Measurements from ENCODE around the gene RASA3. TPM values are rescaled to one million over a fixed set of nuclear protein-coding genes. Genes with fewer than 3 reads are reported as not detected.
"Not testable (repeated sequence)": the region's sequence is repeated elsewhere in the genome, so short reads cannot be mapped to it uniquely, and the experiment has no call there.

Gene RASA3
- total and polyA plus RNA-seq, 12 donors, result 6.8 to 16.9 (median 10.3) TPM

DNA sequence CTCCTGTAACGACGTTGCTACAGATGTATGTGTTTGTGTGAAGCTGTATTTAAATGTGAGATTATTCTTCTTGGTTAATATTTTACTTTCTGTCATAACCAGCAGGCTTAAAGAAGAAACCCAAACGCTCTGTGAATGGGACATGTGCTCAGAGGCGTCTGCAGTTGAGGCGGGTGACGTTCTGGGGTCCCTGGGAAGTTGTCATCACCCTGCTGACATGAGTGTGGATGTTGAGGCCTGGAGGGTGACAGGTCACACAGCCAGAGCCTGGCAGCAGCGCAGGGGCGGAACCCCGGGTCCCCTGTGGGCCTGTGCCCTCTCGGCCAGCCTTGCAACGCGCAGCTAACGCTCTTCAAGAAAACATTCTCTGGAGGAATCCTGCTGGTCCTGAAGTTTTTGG is 16.6 kb downstream of the RASA3 start:
- ATAC-seq, result peak in 1 of 8 donors; percentile 12
- peaks cover 0 to 14% (median 0%) of the 10 kb centered on the region in 9 donors for H3K36me3 ChIP-seq
- peak overlapping the region in 2 of 10 donors; percentile 33 to 65 for H3K27ac ChIP-seq
- WGBS, 2 donors, result 88 to 91% methylated on average over 13 of the region's 13 CpGs
- no peak overlapping the region for H3K4me3 ChIP-seq
- intact Hi-C loops (cut with DNase I), result no loop called here
- H3K9me3 ChIP-seq, result no peaks in the 10 kb centered on the region
- peaks cover under 1 to 56% (median 15%) of the 10 kb centered on the region in 9 donors for H3K4me1 ChIP-seq
- TF ChIP-seq, protein P1, sequence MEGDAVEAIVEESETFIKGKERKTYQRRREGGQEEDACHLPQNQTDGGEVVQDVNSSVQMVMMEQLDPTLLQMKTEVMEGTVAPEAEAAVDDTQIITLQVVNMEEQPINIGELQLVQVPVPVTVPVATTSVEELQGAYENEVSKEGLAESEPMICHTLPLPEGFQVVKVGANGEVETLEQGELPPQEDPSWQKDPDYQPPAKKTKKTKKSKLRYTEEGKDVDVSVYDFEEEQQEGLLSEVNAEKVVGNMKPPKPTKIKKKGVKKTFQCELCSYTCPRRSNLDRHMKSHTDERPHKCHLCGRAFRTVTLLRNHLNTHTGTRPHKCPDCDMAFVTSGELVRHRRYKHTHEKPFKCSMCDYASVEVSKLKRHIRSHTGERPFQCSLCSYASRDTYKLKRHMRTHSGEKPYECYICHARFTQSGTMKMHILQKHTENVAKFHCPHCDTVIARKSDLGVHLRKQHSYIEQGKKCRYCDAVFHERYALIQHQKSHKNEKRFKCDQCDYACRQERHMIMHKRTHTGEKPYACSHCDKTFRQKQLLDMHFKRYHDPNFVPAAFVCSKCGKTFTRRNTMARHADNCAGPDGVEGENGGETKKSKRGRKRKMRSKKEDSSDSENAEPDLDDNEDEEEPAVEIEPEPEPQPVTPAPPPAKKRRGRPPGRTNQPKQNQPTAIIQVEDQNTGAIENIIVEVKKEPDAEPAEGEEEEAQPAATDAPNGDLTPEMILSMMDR (IDR thresholded peaks at IDR 0.05), result no peak
- H3K27me3 ChIP-seq, result no peaks in the 10 kb centered on the region
- peak in 1 of 2 donors; percentile 2 for DNase-seq

DNA sequence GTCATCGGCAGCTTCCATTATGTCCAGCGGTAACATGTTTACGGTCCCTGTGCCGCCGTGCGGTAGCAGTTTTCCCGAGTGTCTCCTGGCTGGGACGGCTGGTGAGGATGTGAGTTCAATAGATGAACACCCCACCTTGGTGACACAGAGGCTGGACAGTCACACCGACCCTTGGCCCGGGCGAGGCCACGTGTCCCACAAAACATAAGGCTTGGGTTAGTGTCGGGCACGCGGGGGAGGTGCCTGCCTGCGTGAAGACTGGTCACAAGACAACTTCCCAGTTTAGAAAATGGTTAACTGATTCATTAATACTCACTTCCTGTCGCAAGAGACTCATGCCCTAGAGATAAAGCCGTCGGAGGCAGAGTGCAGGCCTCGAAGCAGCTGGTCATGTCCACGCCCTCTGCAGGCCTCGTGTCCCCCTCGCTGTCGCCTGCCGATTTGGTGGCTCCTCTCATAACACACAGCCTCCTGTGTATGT is 17.2 kb downstream of the RASA3 start:
- WGBS, 2 donors, result 73 to 74% methylated on average over 25 of the region's 25 CpGs
- Histone ChIP-seq H3K27me3 (no peaks in the 10 kb centered on the region), H3K4me1 (peaks cover 0 to 56% (median 18%) of the 10 kb centered on the region in 9 donors), H3K9me3 (no peaks in the 10 kb centered on the region), H3K36me3 (peaks cover 0 to 14% (median 0%) of the 10 kb centered on the region in 9 donors), H3K27ac (peak overlapping the region in 3 of 10 donors; percentile 28 to 65 (median 33)), H3K4me3 (no peak overlapping the region)
- TF ChIP-seq, protein P1 (IDR thresholded peaks at IDR 0.05), result peak in 3 of 9 donors; percentile 10 to 26 (median 11)
- ATAC-seq (peak in 6 of 8 donors; percentile 10 to 57 (median 26)), DNase-seq (peak in 1 of 2 donors; percentile 17)
- intact Hi-C loops (cut with DNase I), result no loop called here

GRCh38 chr13:114114666-114115065 is 17.8 kb downstream of the RASA3 start:
- Histone ChIP-seq H3K4me1 (peaks cover under 1 to 62% (median 24%) of the 10 kb centered on the region in 9 donors), H3K27ac (peak overlapping the region in 1 of 10 donors; percentile 65), H3K36me3 (peaks cover 0 to 14% (median 0%) of the 10 kb centered on the region in 9 donors)
- H3K27me3 ChIP-seq; intact Hi-C loops (cut with DNase I); ATAC-seq; H3K9me3 ChIP-seq; H3K4me3 ChIP-seq: not testable (repeated sequence)
- peak in 1 of 2 donors; percentile 2 for DNase-seq
- WGBS, 2 donors, result 84 to 92% methylated on average over 12 of the region's 12 CpGs

DNA sequence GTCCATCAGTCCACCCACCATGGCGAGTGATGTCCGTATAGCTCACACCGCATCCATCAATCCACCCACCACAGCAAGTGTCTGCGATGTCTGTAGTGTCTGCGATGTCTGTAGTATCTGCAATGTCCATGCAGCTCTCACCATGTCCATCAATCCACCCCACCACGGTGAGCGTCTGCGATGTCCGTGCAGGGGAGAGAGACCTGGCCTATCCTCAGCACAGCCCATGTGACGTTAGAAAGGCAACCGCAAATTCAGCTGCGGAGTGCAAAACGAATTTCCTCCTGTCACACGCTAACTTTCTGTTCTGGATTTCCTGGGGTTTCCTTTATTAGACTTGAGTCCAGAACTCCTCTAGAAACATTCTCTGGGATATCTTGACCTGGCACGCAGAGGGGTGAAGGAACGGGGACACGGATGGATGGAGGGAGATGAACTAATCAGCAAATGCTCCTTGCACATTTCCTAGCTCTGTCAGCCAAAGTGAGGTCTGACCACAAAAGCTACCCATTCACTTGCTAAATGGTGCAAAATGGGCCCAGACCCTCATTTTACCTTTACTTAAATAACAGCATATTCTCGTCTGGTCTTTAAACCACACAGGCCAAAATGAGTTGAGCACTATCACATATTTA is 18.3 kb downstream of the RASA3 start:
- 94 to 95% methylated on average over 18 of the region's 18 CpGs for WGBS, 2 donors
- DNase-seq, result no peak
- TF ChIP-seq, protein P1 (IDR thresholded peaks at IDR 0.05), result no peak
- no peak for ATAC-seq
- H3K27me3 ChIP-seq, result no peaks in the 10 kb centered on the region
- peak overlapping the region in 1 of 10 donors; percentile 65 for H3K27ac ChIP-seq
- intact Hi-C loops (cut with DNase I), result no loop called here
- peaks cover 3 to 65% (median 28%) of the 10 kb centered on the region in 9 donors for H3K4me1 ChIP-seq
- peaks cover 0 to 14% (median 0%) of the 10 kb centered on the region in 9 donors for H3K36me3 ChIP-seq
- H3K4me3 ChIP-seq, result no peak overlapping the region
- no peaks in the 10 kb centered on the region for H3K9me3 ChIP-seq

- DNase-seq, result not testable (repeated sequence)
Measured at GRCh38 chr13:114113395-114113794, 19.0 kb downstream of the RASA3 start.

More at GRCh38 chr13:114113395-114113794, 19.0 kb downstream of the RASA3 start:
- Histone ChIP-seq H3K4me1 (peaks cover 0 to 65% (median 23%) of the 10 kb centered on the region in 9 donors), H3K36me3 (peaks cover 0 to 22% (median 0%) of the 10 kb centered on the region in 9 donors)
- H3K27me3 ChIP-seq; H3K9me3 ChIP-seq; H3K27ac ChIP-seq; H3K4me3 ChIP-seq; intact Hi-C loops (cut with DNase I); ATAC-seq: not testable (repeated sequence)
- WGBS, 2 donors, result 96% methylated on average over 15 of the region's 21 CpGs

Measured in heart right ventricle (tissue), 16 donors.